Activated CD8-positive, alpha-beta memory T cell treated with anti-CD3 and anti-CD28 coated beads for 1 hour (primary cell): ENCODE results near the gene LRRC4B.

ENCODE experiments used
- DNase-seq, 2 donors: peaks; one replicate each; pipeline ENCODE4 v3.0.0-alpha.2; 2020; ENCODE audit warnings: low read depth in 1 of 2; ENCODE audit errors: extremely low read depth in 1 of 2

The LRRC4B gene

GRCh38 chr19:50554212-50554611 lies 14.0 kb downstream of the LRRC4B start:
- no peak for DNase-seq

- DNase-seq = no peak
These were observed 15.0 kb downstream of the LRRC4B start for GRCh38 chr19:50553134-50553703.

- no peak for DNase-seq
These were observed 15.7 kb downstream of the LRRC4B start for GRCh38 chr19:50552540-50552939.

- DNase-seq = no peak
These were observed 16.5 kb downstream of the LRRC4B start for GRCh38 chr19:50551715-50552187.

- no peak for DNase-seq
These were observed 17.1 kb downstream of the LRRC4B start for GRCh38 chr19:50551034-50551714.

- no peak for DNase-seq
These were observed 17.7 kb downstream of the LRRC4B start for GRCh38 chr19:50550594-50550966.

GRCh38 chr19:50549927-50550593 lies 18.2 kb downstream of the LRRC4B start:
- no peak for DNase-seq

GRCh38 chr19:50549059-50549926 lies 18.9 kb downstream of the LRRC4B start:
- no peak for DNase-seq

GRCh38 chr19:50548191-50549058 lies 19.8 kb downstream of the LRRC4B start:
- no peak for DNase-seq

- DNase-seq = no peak
These were observed 20.6 kb downstream of the LRRC4B start for GRCh38 chr19:50547385-50548190.

GRCh38 chr19:50546527-50547221 lies 21.6 kb downstream of the LRRC4B start:
- DNase-seq = no peak

GRCh38 chr19:50542943-50543342 lies 25.3 kb downstream of the LRRC4B start:
- DNase-seq = no peak

GRCh38 chr19:50537769-50538230 lies 30.4 kb downstream of the LRRC4B start:
- DNase-seq = peak; percentile 19 to 50

GRCh38 chr19:50537306-50537685 lies 30.9 kb downstream of the LRRC4B start:
- DNase-seq = no peak

GRCh38 chr19:50536662-50537305 lies 31.5 kb downstream of the LRRC4B start:
- DNase-seq = no peak

- no peak for DNase-seq
These were observed 32.5 kb downstream of the LRRC4B start for GRCh38 chr19:50535672-50536187.

- no peak for DNase-seq
These were observed 33.8 kb downstream of the LRRC4B start for GRCh38 chr19:50534478-50534877.

- DNase-seq = no peak
These were observed 35.3 kb downstream of the LRRC4B start for GRCh38 chr19:50532952-50533351.
